NK-92 (cell line): Measurements from ENCODE around the gene C1orf232.

Experiments
- DNase-seq: peaks from one replicate; lab custom pipeline; 2025; ENCODE audit not compliant: unreplicated experiment; lab: John Stamatoyannopoulos, UW

C1orf232 gene

DNA sequence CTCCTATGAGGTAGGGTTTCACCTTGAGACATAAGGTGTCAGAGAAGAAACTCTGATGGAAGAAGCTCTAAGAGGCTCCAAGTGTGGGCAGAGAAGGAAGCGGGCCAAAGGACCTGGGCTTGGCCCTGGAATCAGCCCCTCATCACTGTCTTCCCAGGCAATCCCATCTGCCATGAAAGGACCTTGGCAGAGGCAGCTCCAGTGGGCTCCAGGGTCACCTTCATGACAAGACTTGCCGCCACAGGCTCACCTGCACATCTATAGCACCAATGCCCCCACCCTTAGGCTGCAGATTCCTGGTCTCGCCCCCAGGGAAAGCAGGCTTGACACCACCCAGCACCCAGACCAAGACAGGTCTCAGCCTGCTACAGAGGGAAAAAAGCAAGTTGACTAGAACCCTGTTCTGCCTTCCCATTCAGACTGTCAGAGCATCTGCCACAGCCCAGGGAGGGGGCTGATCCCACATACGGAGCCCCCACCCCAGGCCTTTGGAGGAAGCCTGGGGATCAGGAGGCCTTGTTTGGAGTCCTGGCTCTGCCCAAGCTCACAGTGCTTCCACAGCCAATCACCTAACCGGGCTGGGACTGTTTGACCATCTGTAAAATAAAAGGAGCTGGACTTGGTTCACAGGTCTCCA, 10.4 kb downstream of the C1orf232 start:
- DNase-seq, result no peak

DNA sequence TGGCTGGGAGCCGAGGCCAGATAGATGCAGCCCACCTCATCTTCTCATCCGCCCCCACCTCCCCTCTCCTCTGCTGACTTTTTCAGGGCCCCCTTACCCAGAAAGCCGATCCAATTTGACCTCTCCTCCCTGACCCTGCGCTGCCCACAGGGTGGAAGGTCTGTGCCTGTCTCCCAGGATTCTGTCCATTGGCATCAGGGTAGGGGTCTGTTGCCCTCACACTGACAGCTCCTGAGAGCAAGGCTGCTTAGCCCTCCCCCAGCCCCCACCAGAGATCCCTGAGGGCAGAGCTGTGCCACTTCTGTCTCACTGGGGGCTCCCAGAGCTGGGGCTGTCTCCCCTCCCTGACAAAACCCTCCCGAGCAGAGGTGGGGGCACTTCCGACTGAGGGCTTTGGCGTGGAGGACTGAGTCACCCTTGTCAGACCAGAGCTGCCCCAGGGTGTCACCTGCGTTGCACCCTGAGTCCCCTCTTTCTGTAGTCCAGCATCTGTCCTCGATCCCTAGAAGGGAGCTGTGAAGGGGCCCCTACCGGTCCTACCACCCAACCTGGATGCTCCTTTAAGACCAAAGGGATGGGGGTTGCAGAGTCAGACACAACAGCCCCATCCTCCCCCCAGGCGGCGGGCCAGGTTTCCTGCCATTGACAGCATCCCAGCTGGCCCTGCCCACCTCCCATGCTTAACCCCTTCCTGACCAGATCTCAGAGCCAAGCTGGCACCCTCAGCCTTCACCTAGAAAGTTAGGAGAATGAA, 12.3 kb downstream of the C1orf232 start:
- DNase-seq, result no peak

DNA sequence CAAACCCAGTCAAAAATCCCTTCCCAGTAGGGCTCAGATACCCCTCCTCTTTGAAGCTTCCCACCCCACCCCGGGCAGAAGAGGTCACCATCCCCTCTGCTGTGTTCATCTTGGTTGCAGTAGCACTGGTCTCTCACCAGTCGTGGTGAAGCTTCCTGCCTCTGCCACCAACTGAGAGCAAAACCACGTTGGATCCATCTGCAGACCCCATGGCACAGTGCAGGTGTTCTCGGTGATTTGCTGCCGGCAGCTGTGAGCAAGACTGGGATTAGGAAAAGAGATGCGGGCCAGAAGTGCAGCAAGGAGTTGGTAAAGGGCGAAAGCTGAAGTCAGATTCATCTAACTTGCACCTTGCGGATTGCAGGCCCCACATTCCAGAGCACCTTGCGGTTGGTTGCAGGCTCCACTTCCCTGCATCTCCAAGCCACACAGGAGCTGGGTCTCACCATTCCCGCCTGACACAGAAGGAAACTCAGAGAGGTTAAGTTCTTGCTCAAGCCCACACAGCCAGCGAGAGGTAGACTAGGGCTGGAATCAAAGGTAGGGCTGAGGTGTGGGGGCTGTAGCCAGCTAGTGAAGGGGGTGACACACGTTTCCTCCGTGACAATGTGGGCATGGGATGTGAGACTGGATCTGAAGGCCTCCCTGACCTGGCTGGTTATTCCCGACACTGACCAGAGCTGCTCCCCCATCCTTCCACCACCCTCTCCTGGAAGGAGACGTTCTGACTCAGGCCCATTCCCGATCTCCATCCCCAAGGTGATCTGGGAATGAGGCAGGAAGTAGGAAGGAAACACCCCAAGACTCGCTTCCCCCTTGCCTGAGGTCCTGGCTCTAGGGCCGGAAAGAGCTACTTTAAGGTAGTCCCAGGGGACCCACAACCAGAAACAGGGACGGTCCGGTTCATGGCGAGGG, 13.1 kb downstream of the C1orf232 start:
- no peak for DNase-seq

DNA sequence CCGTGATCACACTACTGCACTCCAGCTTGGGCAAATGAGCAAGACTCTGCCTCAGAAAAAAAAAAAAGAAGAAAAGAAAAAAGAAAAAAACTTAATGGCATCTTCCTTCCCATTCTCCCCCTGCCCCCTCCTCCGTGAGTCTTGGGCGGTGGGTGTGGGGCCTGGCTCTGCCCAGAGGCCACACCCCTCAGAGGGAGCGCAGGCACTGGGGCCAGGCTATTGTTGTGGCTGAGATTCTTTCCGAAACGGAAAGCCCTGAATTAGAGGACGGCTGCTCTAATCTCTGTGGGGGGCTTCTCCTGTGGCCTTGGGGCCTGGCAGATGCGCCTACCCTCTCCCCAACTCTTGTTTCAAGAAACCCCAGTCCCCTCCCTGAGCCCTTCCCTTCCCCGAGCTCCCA, 14.0 kb downstream of the C1orf232 start:
- no peak for DNase-seq

DNA sequence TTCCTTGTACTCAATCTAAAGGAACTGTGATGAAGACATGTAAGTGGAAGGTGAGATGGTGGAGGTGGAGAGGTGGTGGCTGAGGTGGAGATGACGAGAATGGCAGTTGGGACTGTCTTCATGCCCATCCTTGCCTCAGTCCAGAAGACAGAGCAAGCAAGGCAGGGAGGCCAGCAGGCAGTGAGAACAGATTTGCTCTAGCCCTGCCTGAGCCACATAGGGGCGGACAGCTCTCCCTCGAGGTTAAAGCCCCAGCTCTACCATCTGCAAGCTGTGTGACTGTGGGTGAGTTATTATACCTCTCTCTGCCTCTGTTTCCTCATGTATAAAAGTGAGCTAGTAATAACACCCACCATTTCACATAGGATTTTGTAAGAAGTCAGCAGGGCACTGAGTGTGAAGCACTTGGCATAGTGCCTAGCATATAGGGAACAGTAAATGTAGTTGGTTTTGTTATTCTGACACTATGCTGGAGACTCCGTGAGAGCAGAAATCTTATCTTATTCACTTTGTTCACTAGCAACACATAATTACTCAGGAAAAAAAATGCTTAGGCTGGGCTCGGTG, 14.7 kb downstream of the C1orf232 start:
- DNase-seq, result no peak

DNA sequence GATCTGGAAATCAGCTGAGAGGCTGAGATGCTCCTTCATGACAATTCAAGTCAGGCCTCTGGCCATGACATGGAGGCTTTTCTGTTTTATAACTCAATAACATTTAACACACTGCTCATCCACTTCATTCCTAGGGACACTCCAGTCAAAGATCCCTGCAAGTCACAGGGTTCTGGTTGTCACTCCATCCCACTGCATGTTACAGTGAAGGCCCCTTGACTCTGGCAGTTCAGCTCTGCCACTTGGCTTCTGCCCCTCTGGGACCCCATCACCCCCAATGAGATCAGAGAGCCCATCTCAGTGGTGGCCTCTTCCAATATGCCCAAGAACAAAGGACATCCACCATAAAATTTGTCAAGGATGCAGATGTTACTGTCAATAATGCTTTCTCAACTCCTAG, 19.9 kb downstream of the C1orf232 start:
- DNase-seq, result no peak

DNA sequence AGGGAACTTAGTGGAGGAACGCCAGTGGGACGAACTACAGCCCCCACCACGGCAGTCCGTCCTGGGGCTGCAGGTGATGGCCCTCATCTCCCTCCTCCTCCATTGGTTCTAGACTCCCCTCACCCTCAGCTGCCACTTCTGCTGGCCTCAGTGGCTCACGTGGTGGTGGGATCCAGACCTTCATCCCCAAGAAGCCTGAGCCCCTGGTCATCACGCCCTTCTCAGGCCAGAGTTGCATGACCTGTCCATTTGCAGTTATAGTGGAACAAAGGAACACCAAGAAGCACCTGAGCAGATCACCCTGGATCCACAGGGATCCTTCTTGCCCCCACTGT, 22.8 kb downstream of the C1orf232 start:
- DNase-seq, result no peak

DNA sequence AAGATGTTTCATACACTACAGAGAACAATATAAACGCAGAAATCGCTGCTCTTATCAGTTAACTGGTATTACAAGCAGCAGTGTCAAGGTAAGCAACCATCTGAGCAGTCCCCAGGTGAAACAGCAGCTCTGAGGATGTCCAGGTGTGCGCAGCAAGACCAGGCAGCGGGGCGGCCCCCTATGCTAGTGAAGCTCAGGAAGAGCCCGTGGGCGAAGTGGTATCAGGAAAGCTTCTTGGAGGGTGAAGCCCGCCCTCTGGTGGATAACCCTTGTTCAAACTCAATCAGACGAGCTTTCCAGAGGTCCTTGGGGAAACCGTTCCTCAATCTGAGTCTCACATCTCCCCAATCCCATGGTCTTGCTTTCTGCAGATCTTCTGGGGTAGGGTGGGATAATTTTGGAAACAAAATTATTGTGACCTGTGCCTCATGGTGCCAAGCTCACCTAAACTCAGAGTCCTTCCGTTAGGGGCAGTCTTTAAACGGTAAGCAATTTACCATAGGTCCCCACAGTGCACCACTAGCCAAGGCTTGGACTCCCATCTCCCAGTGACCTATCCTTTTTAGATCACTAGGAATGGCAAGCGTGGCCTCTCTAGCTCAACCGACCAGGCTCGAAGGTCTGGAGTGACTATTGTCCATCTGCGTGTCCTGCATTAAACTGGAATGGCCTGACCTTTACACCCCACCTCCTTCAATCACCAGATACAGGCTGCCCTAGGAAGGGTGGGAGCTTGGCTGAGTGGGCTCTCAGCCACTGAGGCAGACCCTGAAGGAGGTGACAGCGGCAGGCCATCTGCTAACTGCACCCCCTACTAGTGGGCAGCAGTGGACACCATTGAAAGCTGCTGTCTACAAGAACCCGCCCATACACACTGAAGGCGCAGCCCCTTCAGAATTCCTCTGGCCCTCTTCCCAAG, 23.5 kb downstream of the C1orf232 start:
- DNase-seq, result no peak

DNA sequence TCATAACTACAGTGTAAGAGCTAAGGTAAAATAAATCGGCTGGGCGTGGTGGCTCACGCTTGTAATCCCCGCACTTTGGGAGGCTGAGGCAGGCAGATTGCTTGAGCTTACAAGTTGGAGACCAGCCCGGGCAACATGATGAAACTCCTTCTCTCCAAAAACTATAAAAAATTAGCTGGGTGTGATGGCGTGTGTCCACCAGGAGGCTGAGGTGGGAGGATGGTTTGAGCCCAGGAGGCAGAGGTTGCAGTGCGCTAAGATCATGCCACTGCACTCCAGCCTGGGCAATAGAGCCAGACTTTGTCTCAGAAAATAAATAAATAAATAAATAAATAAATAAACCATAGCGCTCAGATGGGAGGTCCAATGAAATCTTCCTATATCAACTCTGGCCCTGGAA, 26.6 kb downstream of the C1orf232 start:
- DNase-seq, result no peak

DNA sequence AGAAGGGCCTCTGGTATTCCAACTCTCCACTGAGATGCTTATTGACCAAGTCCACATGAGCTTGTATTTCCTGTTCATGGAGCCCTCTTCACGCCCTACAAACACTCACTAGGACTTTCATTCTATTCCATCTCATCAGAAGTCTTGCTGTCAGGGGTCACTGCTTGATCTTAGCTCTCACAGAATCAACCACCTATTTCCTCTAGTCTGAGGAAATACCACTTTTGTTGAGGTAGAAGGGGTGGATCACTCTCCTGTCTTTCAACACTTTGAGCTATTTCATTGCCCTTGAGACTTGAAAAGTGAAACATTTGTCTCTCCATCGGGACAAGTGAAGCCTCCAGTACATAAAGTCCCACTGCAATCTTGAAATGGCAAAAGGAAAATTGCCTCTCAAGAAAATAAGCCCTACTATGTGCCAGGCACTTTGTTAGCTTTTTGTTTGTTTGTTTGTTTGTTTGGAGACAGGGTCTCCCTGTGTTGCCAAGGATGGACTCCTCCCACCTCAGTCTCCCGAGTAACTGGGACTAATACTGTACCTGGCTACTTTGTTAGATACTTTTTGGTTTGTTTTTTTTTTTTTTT, 29.7 kb downstream of the C1orf232 start:
- no peak for DNase-seq

DNA sequence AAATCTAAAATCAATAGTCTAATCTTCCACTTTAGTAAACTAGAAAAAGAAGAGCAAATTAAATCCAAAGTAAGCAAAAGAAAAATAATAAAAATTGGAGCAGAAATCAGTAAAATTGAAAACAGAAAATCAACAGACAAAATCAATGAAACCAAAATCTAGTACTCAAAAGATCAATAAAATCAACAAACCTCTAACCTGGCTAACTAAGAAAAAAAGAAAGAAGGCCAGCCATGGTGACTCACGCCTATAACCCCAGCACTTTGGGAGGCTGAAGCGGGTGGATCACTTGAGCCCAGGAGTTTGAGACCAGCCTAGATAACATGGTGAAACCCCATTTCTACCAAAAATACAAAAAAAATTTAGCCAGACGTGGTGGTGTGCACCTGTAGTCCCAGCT, 34.3 kb downstream of the C1orf232 start:
- DNase-seq, result no peak

DNA sequence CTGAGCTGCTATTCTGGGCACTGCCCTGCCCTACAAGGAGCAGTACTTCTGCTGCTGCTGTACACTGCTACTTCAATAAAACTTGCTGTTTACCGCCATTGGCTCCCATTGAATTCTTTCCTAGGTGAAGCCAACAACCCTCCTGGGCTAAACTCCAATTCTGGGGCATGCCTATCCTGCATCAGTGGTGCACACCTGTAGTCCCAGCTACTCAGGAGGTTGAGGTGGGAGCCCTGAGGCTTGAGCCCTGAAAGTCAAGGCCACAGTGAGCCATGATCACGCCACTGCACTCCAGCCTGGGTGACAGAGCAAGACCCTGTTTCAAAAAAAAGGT, 36.0 kb downstream of the C1orf232 start:
- DNase-seq, result no peak

DNA sequence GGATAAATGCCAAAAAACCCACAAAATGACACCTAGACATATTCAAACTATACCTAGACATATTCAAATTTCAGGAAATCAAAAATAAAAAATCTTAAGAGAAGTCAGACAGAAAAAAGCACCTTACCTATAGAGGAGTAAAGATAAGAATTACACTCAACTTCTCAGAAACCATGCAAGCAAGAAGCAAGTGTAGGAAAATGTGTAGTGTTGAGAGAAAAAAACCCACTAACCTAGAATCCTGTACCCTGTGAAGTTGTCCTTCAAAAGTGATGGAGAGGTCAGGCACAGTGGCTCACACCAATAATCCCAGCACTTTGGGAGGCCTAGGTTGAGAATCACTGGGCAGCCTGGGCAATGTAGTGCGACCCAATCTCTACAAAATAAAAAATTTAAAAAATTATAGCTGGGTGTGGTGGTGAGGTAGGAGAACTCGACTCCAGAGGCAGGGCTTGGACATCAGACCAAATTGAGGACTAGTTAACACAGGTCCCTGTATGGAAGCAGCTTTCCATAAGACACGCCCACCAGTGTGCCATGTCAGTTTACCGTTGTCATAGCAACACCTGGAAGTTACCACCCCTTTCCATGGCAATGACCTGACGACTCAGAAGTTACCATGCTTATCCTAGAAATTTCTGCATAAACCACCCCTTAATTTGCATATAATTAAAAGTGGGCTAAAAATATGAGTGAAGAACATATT, 36.5 kb downstream of the C1orf232 start:
- DNase-seq, result no peak

DNA sequence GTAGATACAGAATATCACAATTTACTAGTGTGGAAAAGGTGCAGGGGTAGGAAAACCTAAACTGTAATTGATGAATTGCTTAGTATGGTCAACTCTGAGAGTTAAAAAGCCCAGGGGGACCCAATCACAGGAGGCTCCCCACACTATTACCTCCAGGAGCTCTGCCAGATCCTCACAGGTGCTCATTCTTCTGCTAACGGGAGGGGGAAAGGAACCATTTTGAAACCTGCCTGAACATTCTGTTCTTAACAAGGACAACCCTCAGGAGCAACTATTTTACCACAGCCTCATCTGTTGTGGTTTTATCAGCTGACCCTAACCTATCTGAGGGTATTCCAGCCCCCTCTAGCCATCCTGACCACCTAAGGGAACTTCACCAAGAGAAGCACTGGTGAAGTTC, 38.1 kb downstream of the C1orf232 start:
- no peak for DNase-seq

DNA sequence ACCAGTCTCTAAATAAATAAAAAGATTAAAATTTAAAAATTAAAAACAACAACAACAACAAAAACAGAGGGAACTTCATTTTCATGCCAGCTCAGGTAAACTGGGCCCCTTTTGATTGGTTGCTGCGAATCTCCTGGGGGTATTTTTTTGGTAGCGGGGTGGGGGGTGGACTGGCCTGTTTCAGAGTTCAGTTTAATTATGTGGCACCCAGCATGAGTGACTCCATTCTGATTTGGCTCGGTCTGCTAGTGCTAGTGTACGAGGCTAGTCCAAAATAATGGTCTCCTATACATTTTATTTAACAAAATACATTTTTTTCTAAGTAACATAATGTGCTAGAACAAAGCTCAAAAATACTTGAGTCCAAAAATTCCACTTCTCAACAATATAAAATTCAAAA, 39.0 kb downstream of the C1orf232 start:
- DNase-seq, result no peak

DNA sequence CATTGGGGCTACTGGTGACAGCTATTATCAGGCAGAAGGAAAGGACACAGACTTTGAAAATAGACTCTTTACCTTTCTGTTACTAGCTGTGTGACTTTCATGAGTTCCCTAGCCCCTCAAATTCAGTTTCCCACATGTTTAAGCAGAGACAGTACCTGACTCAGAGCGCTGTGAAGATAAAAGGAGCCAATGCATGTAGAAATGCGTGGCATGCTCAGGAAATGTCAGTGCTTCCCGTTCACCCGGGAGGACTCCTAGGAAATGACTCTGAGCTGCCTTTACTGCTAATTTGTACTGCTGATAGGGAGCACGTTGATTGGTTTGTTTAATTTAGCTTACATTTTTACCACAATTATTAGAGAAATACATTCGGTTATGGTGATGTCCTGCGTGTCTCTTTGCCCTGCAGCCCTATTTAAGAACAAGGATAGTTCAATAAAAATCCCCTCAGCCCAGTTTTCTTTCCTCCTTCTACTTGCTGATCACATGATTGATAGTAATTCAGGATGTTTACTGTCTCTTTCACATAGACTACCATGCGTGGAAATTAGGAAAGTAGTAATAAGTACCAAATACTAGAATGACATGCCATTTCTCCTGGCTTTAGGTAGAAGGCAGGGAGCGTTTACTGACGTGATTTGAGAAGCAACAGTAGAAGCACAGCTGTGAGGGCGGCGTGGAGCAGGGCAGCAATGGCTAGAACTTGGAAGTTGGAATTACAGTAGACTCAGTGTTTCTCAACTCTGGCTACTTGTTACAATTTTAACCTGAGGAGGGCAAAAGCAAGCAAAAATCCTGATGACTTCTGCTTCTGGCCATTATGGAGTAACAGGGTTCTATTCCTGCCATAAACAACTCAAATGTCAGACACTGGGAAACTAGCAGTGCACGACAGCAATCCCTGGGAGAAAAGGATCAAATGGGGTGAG, 41.3 kb downstream of the C1orf232 start:
- DNase-seq, result no peak

DNA sequence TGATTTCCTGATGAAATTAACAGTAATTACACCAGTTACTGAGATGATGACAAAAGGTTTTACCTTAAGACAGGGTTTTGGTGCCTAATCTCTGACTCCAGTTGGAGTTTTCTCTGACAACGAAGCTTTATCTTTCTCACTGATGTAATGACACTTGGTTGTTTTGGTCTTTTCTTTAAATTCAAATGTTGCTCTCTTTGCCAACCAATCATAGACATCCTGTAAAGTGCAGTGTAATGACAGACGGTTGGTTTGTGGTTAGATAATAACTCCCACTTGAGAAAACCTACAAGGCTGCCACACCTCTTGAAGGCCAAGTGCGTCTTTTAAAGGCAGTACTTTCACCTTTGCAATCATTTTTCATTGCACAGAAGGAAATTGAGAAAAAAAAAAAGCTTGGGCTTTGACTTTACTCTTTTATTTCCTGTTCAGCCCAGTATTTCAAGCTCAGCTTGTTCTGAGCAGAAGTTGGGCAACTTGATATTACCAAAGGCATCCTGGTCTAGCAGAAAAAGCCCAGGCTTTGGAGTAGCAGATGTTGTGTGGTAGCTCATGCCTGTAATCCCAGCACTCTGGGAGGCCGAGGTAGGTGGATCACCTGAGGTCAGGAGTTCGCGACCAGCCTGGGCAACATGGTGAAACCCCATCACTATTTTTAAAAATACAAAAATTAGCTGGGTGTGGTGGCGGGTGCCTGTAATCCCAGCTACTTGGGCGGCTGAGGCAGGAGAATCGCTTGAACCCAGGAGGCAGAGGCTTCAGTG, 42.3 kb downstream of the C1orf232 start:
- DNase-seq, result no peak

DNA sequence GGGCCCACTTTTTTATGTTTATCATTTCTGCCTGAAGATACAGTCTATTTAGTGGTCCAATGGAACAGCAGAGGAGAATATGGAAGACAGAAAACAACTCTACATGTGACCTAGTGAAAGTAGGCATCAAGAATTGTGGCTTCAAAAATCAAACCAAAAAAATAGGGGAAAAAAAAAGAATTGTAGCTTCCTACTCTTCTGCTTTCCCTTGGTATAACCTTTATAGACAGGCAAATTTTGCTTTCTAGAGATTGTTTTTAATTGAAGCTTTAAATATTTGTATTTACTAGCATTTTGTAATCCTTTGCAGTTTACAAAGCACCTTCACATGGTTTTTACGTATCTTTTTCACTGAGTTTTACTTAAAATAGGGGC, 42.8 kb downstream of the C1orf232 start:
- DNase-seq, result no peak
